Bronchial epithelial cell (primary cell): ENCODE measurements around the gene SH3BP2. TPM values are rescaled to one million over a fixed set of nuclear protein-coding genes. Genes with fewer than 3 reads are reported as not detected.

Experiments used
- DNase-seq: peaks from one replicate; pipeline ENCODE4 v3.0.0-alpha.2; 2010; ENCODE audit warnings: low read depth
- FAIRE-seq: peaks from 2 replicates; lab custom pipeline; 2011; peaks lifted over from hg19 to GRCh38; lab: Jason Lieb, UNC
- H3K27me3 ChIP-seq: 2 replicates; pipeline ENCODE4 v1.5.1; 2011; ENCODE audit warnings: low read length; ENCODE audit not compliant: control insufficient read depth, insufficient read depth
- H3K36me3 ChIP-seq: 2 replicates; pipeline ENCODE4 v1.5.1; 2011; ENCODE audit warnings: low read length; ENCODE audit not compliant: control insufficient read depth, insufficient read depth
- H3K4me3 ChIP-seq: 2 replicates; pipeline ENCODE4 v1.5.1; 2011; ENCODE audit warnings: mild to moderate bottlenecking, low read depth, low read length, control low read depth
- total RNA-seq: library from RNA; depleted of rRNA; stranded (reverse); fragments of >200 nt; gene quantifications from 2 replicates; pipeline ENCODE4 v1.2.1, GENCODE V29; 2014
- TF ChIP-seq, protein P1 (sequence below): IDR thresholded peaks from 2 replicates; pipeline ENCODE4 v1.5.1; 2011; ENCODE audit warnings: mild to moderate bottlenecking, moderate library complexity, low read length, control low read depth, inconsistent platforms; ENCODE audit not compliant: insufficient read depth, severe bottlenecking

SH3BP2 gene
- total RNA-seq, 1 donor from 2014 or later, result 31.1 TPM

DNA sequence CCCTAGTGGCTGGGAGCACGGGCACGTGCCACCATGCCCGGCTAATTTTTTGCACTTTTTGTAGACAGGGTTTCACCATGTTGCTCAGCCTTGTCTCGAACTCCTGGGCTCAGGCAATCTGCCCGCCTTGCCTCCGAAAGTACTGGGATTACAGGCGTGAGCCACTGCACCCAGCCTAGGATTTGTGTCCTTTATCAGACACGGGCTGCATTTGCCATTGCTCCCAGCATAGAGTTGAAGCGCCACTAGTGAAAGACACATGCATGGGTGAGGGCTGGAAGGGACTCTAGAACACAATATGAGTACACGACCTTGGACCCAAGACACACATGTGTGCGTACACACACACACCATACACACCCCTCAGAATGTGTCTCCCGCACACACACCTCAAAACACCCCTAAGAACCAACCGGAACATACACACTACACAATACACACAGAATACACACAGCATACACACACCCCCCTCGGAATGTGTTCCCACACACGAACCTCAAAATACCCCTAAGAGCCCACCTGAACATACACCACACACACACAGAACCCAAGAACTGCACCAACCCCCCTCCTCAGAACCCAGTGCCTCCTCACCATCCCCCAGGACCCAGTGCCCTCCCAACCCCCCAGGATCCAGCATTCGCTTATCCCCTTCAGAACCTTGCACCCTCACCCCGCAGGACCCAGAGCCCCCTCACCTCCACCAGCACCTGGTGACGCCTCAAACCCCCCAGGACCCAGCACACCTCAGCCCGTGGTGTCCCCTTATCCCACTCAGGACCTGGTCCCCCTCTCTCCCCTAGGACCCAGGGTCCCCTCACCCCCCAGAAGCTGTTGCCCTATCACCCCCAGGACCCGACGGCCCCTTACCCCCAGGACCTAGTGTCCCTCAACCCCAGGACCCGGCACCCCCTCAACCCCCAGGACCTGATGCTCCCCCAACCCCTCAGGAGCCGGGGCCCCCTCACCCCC lies 37.8 kb upstream of the SH3BP2 start:
- H3K36me3 ChIP-seq, result peaks cover 4% of the 10 kb centered on the region
- DNase-seq (no peak), FAIRE-seq (no peak)
- TF ChIP-seq, protein P1, sequence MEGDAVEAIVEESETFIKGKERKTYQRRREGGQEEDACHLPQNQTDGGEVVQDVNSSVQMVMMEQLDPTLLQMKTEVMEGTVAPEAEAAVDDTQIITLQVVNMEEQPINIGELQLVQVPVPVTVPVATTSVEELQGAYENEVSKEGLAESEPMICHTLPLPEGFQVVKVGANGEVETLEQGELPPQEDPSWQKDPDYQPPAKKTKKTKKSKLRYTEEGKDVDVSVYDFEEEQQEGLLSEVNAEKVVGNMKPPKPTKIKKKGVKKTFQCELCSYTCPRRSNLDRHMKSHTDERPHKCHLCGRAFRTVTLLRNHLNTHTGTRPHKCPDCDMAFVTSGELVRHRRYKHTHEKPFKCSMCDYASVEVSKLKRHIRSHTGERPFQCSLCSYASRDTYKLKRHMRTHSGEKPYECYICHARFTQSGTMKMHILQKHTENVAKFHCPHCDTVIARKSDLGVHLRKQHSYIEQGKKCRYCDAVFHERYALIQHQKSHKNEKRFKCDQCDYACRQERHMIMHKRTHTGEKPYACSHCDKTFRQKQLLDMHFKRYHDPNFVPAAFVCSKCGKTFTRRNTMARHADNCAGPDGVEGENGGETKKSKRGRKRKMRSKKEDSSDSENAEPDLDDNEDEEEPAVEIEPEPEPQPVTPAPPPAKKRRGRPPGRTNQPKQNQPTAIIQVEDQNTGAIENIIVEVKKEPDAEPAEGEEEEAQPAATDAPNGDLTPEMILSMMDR, result no peak
- peak overlapping the region; percentile 86 for H3K4me3 ChIP-seq
- H3K27me3 ChIP-seq, result no peaks in the 10 kb centered on the region

DNA sequence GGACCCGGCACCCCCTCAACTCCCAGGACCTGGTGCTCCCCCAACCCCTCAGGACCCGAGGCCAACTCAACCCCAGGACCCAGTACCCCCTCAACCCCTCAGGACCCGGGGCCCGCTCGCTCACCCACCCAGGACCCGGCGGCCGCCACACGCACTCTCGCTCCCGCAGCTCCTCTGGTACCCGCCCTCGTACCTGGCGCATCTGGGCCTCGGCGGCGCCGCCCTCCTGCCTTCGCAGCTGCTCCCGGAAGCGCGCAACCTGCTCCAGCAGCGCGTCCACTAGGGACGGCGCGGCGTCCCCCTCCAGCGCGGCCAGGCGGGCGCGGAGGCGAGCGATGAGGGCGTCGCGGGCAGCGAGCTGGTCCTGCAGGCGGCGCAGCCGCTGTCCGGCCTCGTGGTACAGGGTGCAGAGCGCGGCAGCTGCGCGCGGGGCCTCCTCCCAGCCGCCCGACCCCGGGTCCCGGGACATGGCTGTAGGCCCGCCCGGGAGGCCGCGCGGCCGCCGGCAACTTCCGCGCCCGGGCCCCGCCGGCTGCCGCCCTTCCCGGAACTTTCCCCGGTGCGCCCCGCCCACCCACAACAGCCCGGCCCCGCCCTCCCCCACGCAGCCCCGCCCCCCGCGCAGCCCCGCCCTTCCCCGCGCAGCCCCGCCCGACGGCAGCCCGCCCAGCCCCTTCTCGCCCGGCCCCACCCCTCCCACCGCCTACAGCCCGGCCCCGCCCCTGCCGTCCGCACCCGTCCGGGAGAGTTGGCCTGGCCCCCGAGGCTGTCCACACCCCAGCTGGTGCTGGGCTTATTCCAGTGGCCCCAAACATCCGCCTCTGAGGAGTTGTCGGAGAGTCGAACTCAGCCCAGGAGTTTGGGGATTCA lies 36.8 kb upstream of the SH3BP2 start, which contains the start of gene TNIP2:
Gene TNIP2 (minus strand): TSS at position 516 of the 870 bp plus-strand sequence. CDS start 47 bp downstream, at position 469.
- Histone ChIP-seq H3K36me3 (peaks cover 2% of the 10 kb centered on the region), H3K27me3 (no peaks in the 10 kb centered on the region), H3K4me3 (peak within 1 kb of the TSS; percentile 86)
- FAIRE-seq (no peak), DNase-seq (peak; percentile 65)
- TF ChIP-seq, protein P1, result peak; percentile 42

DNA sequence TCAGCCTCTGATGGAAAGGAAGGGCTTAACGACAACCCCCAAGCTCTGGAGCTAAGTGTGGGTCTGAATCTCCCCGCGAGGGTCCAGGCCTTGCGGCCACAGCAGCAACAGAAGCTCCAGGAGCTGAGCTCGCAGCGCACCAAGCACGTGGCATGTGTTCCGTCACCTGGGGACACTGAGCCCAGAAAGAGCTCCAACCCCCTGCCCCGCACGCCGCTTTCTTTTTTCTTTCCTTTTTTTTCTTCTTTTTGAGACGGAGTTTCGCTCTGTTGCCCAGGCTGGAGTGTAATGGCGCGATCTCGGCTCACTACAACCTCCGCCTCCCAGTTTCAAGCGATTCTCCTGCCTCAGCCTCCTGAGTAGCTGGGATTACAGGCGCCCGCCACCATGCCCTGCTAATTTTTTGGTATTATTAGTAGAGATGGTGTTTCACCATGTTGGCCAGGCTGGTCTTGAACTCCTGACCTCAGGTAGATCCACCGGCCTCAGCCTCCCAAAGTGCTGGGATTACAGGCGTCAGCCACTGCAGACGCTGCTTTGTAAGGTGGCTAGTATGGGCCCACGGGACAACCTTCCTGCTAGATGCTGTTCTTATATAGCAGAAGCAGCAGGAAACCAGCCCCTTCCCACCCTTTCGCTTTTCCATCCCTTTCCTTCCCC lies 36.1 kb upstream of the SH3BP2 start:
- no peak for DNase-seq
- TF ChIP-seq, protein P1, result no peak
- no peak for FAIRE-seq
- Histone ChIP-seq H3K36me3 (peaks cover 2% of the 10 kb centered on the region), H3K27me3 (no peaks in the 10 kb centered on the region), H3K4me3 (peak overlapping the region; percentile 16)

DNA sequence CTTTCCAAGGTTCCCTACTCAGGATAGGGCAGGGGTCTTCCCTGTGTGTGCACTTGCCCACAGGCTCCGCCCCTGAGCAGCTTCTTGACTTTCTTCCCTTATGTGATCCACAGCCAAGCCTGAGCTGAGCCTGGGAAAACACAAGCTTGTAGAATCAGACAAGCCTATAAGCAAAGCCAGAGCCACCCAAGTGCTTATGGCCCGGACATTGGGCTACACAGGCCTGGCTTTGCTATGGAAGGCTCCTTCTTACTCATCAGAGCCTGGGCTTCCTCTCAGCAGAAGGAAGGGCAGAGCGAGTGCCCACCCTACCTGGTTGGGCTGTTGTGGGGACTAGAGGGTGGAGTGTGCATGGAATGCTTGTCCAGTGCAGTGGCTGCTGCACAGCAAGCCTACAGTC lies 35.5 kb upstream of the SH3BP2 start:
- no peak for FAIRE-seq
- Histone ChIP-seq H3K27me3 (no peaks in the 10 kb centered on the region), H3K36me3 (no peaks in the 10 kb centered on the region), H3K4me3 (no peak overlapping the region)
- DNase-seq, result no peak
- TF ChIP-seq, protein P1, result no peak
